ENCODE results near the gene PKNOX1. TPM values are rescaled to one million over a fixed set of nuclear protein-coding genes. Genes with fewer than 3 reads are reported as not detected.
"Not testable (repeated sequence)": the region's sequence is repeated elsewhere in the genome, so short reads cannot be mapped to it uniquely, and the experiment has no call there.

PKNOX1 gene
- total and polyA plus RNA-seq, 9 donors: 13.2 to 18.7 (median 16.7) TPM

DNA sequence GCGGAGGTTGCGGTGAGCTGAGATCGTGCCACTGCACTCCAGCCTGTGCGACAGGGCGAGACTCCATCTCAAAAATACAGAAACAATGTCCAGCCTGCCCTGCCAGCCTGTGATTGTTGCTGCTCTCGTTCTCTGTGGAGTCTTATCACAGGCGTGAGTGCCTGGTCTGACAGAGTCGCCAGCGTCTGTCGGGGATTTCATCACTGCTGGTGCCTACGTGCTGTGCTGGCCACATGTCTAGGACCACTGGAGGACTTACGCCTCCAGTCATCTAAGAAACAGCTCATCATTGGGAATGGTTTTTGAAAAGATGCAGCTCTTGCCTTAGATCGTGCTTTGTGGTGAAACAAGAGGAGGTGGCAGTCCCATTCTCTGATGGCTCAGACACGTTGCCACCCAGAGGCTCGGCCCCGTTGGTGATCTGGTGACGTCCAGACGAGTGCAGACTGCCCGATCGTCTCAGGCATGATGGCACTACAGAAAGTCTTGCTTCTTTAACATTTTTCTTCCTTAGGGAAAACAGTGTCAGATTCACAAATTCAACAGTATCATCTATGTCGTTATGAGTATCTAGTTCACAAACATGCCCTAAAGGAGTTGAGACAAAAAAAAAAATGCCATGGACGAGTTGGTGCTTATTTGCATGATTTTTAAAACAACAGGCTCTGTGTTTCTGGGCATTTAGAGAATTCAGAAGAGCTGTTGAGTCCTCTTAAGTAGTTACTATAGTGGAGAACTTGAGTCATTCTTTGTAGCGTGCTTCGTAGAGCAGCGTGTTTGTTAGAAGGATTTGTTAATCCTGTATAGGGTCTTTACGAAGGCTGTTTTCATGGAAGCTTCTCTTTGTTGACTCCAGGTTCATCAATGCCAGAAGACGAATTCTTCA lies 53.7 kb downstream of the PKNOX1 start:
- DNase-seq: no peak
- H3K36me3 ChIP-seq (ENCODE audit: control insufficient read depth, insufficient read depth, low read length): peaks cover 69% of the 10 kb centered on the region
- 82% methylated on average over 17 of the region's 27 CpGs for WGBS (ENCODE audit: insufficient coverage)

GRCh38 chr21:43029785-43030184 lies 55.4 kb downstream of the PKNOX1 start:
- WGBS (ENCODE audit: insufficient coverage): 91% methylated on average over 6 of the region's 13 CpGs
- DNase-seq: no peak
- H3K27ac ChIP-seq (ENCODE audit: low read length): no peak overlapping the region
- no peaks in the 10 kb centered on the region for H3K4me1 ChIP-seq (ENCODE audit: control insufficient read depth, insufficient read depth, low read length)
- H3K9me3 ChIP-seq (replicated peaks; ENCODE audit: control insufficient read depth, low read depth, low read length): no peaks in the 10 kb centered on the region
- peaks cover 59% of the 10 kb centered on the region for H3K36me3 ChIP-seq (ENCODE audit: control insufficient read depth, insufficient read depth, low read length)
- H3K4me3 ChIP-seq (ENCODE audit: low read length): no peak overlapping the region
- no peaks in the 10 kb centered on the region for H3K27me3 ChIP-seq (ENCODE audit: control insufficient read depth, insufficient read depth, low read length)

More for the DNA sequence above, 53.7 kb downstream of the PKNOX1 start:
- no peak overlapping the region for H3K4me3 ChIP-seq (ENCODE audit: low read length)
- H3K4me1 ChIP-seq (ENCODE audit: control insufficient read depth, insufficient read depth, low read length): no peaks in the 10 kb centered on the region
- no peak overlapping the region for H3K27ac ChIP-seq (ENCODE audit: low read length)
- H3K9me3 ChIP-seq (replicated peaks; ENCODE audit: control insufficient read depth, low read depth, low read length): no peaks in the 10 kb centered on the region
- H3K27me3 ChIP-seq (ENCODE audit: control insufficient read depth, insufficient read depth, low read length): no peaks in the 10 kb centered on the region

DNA sequence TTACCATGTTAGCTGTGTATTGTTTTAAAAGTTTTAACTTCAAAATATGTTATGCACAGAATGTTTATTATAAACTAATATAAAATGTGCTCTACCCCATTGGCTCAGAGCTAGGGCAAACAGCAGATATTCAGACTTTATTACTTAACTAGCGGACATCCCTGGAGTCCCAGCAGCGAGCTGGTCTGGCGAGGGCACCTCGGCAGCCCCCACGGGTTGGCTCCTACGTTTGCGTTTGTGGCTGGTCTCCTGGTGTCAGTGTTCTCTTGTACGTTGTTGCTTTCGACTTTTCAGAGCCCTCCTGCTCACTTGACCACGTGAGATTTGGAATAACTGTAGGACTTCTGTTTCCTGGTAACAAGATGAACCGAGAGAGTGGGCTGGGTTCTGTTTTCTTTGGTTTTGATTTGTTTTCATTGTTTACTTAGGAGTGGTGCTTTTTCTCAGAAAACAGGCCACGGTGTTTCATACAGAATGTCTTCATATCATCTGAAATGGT lies 56.8 kb downstream of the PKNOX1 start:
- Histone ChIP-seq H3K27ac (ENCODE audit: low read length) (no peak overlapping the region), H3K4me3 (ENCODE audit: low read length) (no peak overlapping the region), H3K27me3 (ENCODE audit: control insufficient read depth, insufficient read depth, low read length) (no peaks in the 10 kb centered on the region), H3K9me3 (replicated peaks; ENCODE audit: control insufficient read depth, low read depth, low read length) (no peaks in the 10 kb centered on the region), H3K4me1 (ENCODE audit: control insufficient read depth, insufficient read depth, low read length) (no peaks in the 10 kb centered on the region), H3K36me3 (ENCODE audit: control insufficient read depth, insufficient read depth, low read length) (peaks cover 50% of the 10 kb centered on the region)
- WGBS (ENCODE audit: insufficient coverage): 84% methylated on average over 9 of the region's 12 CpGs
- no peak for DNase-seq

- no peak overlapping the region for H3K4me3 ChIP-seq (ENCODE audit: low read length)
- 100% methylated on average over 1 of the region's 1 CpG for WGBS (ENCODE audit: insufficient coverage)
Observed at GRCh38 chr21:43034101-43034500, 59.7 kb downstream of the PKNOX1 start.

DNA sequence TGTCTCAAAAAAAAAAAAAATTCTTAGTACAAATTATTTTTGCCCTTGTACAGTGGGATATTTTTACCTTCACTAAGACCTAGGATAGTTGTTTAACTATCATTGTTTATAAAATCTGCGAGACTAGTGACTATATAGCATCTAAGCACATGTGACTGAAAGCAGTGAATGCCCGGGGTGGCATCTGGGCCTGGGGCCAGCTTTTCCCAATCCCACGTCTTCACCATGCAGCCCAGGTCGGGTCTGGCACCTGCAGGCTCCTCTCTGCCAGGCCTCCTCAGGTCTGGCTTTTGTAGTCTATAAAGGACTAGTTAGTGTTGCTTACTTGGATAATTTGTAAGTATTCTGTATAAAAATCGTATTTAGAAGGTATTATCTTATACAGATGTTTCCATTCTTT lies 60.5 kb downstream of the PKNOX1 start:
- no peaks in the 10 kb centered on the region for H3K9me3 ChIP-seq (replicated peaks; ENCODE audit: control insufficient read depth, low read depth, low read length)
- peaks cover 25% of the 10 kb centered on the region for H3K36me3 ChIP-seq (ENCODE audit: control insufficient read depth, insufficient read depth, low read length)
- DNase-seq: no peak
- no peak overlapping the region for H3K4me3 ChIP-seq (ENCODE audit: low read length)
- no peak overlapping the region for H3K27ac ChIP-seq (ENCODE audit: low read length)
- 75% methylated on average over 1 of the region's 5 CpGs for WGBS (ENCODE audit: insufficient coverage)
- no peaks in the 10 kb centered on the region for H3K4me1 ChIP-seq (ENCODE audit: control insufficient read depth, insufficient read depth, low read length)
- no peaks in the 10 kb centered on the region for H3K27me3 ChIP-seq (ENCODE audit: control insufficient read depth, insufficient read depth, low read length)

More at GRCh38 chr21:43034101-43034500, 59.7 kb downstream of the PKNOX1 start:
- H3K27ac ChIP-seq (ENCODE audit: low read length): no peak overlapping the region
- no peaks in the 10 kb centered on the region for H3K9me3 ChIP-seq (replicated peaks; ENCODE audit: control insufficient read depth, low read depth, low read length)
- H3K27me3 ChIP-seq (ENCODE audit: control insufficient read depth, insufficient read depth, low read length): no peaks in the 10 kb centered on the region
- H3K4me1 ChIP-seq (ENCODE audit: control insufficient read depth, insufficient read depth, low read length): no peaks in the 10 kb centered on the region
- no peak for DNase-seq
- H3K36me3 ChIP-seq (ENCODE audit: control insufficient read depth, insufficient read depth, low read length): peaks cover 28% of the 10 kb centered on the region

DNA sequence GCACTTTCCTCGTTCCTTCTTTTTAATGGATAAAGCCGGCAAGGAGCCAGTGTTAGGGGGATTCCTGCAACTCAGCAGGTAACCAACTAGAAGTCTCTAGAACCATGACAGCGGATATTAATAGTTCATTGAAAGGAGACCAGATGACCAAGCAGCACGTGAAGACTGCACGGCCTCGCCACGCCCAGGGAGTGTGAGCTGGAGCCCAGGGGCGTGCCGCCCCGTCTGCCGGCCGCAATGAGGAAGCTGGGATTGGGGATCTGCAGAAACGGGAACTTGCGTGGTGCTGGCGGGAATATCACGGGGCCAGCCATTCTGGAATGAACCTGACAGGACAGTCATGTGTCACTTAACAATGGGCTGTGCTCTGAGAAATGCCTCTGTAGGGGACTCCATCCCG lies 62.5 kb downstream of the PKNOX1 start:
- DNase-seq; H3K4me3 ChIP-seq (ENCODE audit: low read length); H3K9me3 ChIP-seq (replicated peaks; ENCODE audit: control insufficient read depth, low read depth, low read length); H3K4me1 ChIP-seq (ENCODE audit: control insufficient read depth, insufficient read depth, low read length); H3K27me3 ChIP-seq (ENCODE audit: control insufficient read depth, insufficient read depth, low read length); H3K27ac ChIP-seq (ENCODE audit: low read length): not testable (repeated sequence)
- H3K36me3 ChIP-seq (ENCODE audit: control insufficient read depth, insufficient read depth, low read length): peaks cover 10% of the 10 kb centered on the region
- WGBS (ENCODE audit: insufficient coverage): no CpG with 5 or more reads among the region's 17 CpGs

DNA sequence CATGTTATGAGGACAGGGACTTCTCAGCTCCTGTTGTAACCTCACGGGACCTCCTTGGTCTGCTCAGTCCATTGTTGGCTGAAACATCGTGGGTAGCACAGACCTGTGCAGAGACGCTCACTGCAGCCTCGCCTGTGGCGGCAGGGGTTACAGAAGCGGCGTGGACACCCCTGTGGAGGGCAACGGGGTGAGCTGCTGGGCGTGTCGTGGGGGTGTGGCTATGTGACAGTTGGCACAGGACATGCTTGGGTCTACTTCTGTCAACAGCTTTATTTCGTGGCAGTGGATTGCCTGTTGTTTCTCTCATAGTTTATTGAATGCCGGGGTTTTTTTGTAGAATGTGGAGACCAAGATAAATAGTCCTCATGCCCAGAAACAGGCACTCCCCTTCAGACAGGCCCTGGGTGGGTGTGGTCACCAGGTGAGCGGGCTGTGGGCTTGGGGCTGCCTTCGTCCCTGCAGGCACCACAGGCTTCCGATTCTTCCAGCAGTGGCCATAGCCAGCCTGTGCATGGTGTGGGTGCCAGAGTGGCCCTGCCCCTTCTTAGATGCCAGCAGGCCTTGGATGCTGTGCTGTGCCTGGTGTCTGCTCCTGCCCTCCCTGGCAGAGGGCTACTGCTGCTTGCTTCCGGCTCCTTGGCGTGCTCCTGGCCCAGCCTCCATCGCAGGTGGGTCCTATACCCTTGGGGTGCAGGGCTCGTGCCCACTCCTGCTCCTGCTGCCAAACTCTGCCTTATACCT lies 63.7 kb downstream of the PKNOX1 start:
- not testable (repeated sequence) for H3K27me3 ChIP-seq (ENCODE audit: control insufficient read depth, insufficient read depth, low read length); H3K9me3 ChIP-seq (replicated peaks; ENCODE audit: control insufficient read depth, low read depth, low read length); H3K27ac ChIP-seq (ENCODE audit: low read length); DNase-seq; H3K36me3 ChIP-seq (ENCODE audit: control insufficient read depth, insufficient read depth, low read length); H3K4me1 ChIP-seq (ENCODE audit: control insufficient read depth, insufficient read depth, low read length); H3K4me3 ChIP-seq (ENCODE audit: low read length)
- WGBS (ENCODE audit: insufficient coverage): 86% methylated on average over 7 of the region's 19 CpGs

- H3K36me3 ChIP-seq (ENCODE audit: control insufficient read depth, insufficient read depth, low read length); H3K4me1 ChIP-seq (ENCODE audit: control insufficient read depth, insufficient read depth, low read length); H3K27me3 ChIP-seq (ENCODE audit: control insufficient read depth, insufficient read depth, low read length); DNase-seq; H3K4me3 ChIP-seq (ENCODE audit: low read length); H3K27ac ChIP-seq (ENCODE audit: low read length); H3K9me3 ChIP-seq (replicated peaks; ENCODE audit: control insufficient read depth, low read depth, low read length): not testable (repeated sequence)
- no CpG with 5 or more reads among the region's 10 CpGs for WGBS (ENCODE audit: insufficient coverage)
Observed at GRCh38 chr21:43038659-43039044, 64.3 kb downstream of the PKNOX1 start.

DNA sequence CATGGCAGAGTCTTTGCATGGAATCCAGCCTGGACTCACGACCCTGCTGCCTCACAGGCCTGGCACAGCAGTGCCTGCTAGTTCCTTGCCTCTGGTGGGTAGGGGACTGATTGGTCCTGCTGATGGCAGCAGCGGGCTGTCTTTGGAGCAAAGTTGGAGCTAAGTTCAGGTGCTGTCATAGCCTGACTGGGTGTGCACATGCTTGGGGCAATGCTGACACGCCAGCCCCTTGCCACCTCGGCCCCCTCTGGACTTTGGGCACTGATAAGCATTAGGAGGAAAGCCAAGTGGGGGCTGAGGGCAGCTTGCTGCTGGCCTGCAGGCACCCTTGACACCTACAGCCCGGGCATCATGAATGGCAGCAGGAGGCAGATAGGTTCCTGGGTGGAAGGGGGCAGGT lies 67.8 kb downstream of the PKNOX1 start:
- H3K9me3 ChIP-seq (replicated peaks; ENCODE audit: control insufficient read depth, low read depth, low read length); DNase-seq; H3K27ac ChIP-seq (ENCODE audit: low read length); H3K27me3 ChIP-seq (ENCODE audit: control insufficient read depth, insufficient read depth, low read length); H3K4me3 ChIP-seq (ENCODE audit: low read length); H3K36me3 ChIP-seq (ENCODE audit: control insufficient read depth, insufficient read depth, low read length): not testable (repeated sequence)
- H3K4me1 ChIP-seq (ENCODE audit: control insufficient read depth, insufficient read depth, low read length): peaks cover 10% of the 10 kb centered on the region
- WGBS (ENCODE audit: insufficient coverage): 87% methylated on average over 3 of the region's 5 CpGs

DNA sequence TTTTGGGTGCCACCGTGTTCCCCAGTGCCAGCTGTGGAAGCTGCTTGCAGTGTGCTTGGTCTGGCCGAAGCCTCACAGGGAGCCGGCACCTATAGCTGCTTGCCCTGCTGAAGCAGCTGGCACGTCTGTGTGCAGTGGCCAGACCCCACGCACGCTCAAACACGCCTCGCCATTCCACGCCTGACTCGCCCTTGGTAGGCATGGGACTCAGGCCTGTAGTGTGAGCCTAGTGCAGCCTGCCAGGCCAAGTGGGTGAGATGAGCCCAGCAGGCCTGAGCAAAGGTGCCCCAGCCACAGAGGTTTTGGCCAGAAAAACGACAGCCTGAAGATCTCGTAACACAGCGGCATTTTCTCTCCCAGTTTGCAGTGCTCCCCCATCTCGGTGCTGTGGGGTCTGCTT lies 68.9 kb downstream of the PKNOX1 start:
- H3K4me3 ChIP-seq (ENCODE audit: low read length); H3K9me3 ChIP-seq (replicated peaks; ENCODE audit: control insufficient read depth, low read depth, low read length); H3K36me3 ChIP-seq (ENCODE audit: control insufficient read depth, insufficient read depth, low read length); DNase-seq; H3K27me3 ChIP-seq (ENCODE audit: control insufficient read depth, insufficient read depth, low read length); H3K27ac ChIP-seq (ENCODE audit: low read length): not testable (repeated sequence)
- H3K4me1 ChIP-seq (ENCODE audit: control insufficient read depth, insufficient read depth, low read length): peaks cover 10% of the 10 kb centered on the region
- 78% methylated on average over 4 of the region's 14 CpGs for WGBS (ENCODE audit: insufficient coverage)
